Astrocyte (in vitro differentiated cells and primary cell): Measurements from ENCODE around the gene IL10. TPM values are rescaled to one million over a fixed set of nuclear protein-coding genes. Genes with fewer than 3 reads are reported as not detected.

ENCODE experiments used
- DNase-seq: peaks from one replicate; pipeline ENCODE4 v3.0.0-alpha.2; 2010; ENCODE audit warnings: low read depth
- FAIRE-seq: peaks from 2 replicates; lab custom pipeline; 2011; peaks lifted over from hg19 to GRCh38; lab: Jason Lieb, UNC
- H2AFZ ChIP-seq: 2 replicates; pipeline ENCODE4 v1.6.0; 2012; ENCODE audit warnings: low read depth, low read length, inconsistent platforms
- H3K27ac ChIP-seq: 2 replicates; pipeline ENCODE4 v1.5.1; 2011; ENCODE audit warnings: low read depth, low read length, inconsistent platforms
- H3K27me3 ChIP-seq: 2 replicates; pipeline ENCODE4 v1.6.0; 2011; ENCODE audit warnings: low read length, inconsistent platforms; ENCODE audit not compliant: insufficient read depth
- H3K36me3 ChIP-seq: 2 replicates; pipeline ENCODE4 v1.5.1; 2011; ENCODE audit warnings: low read length, inconsistent platforms; ENCODE audit not compliant: insufficient read depth
- H3K4me1 ChIP-seq: 2 replicates; pipeline ENCODE4 v1.5.1; 2011; ENCODE audit warnings: low read length, inconsistent platforms; ENCODE audit not compliant: insufficient read depth
- H3K4me2 ChIP-seq: 2 replicates; pipeline ENCODE4 v1.6.0; 2012; ENCODE audit warnings: low read length, inconsistent platforms
- H3K4me3 ChIP-seq: 2 replicates; pipeline ENCODE4 v1.5.1; 2011; ENCODE audit warnings: low read depth, mild to moderate bottlenecking, low read length, inconsistent platforms; ENCODE audit not compliant: insufficient read depth
- H3K79me2 ChIP-seq: 2 replicates; pipeline ENCODE4 v1.6.0; 2012; ENCODE audit warnings: mild to moderate bottlenecking, low read length, inconsistent platforms; ENCODE audit not compliant: insufficient read depth
- H3K9ac ChIP-seq: 2 replicates; pipeline ENCODE4 v1.6.0; 2012; ENCODE audit warnings: mild to moderate bottlenecking, low read length, inconsistent platforms
- H3K9me3 ChIP-seq: 2 replicates; pipeline ENCODE4 v1.5.1; 2012; ENCODE audit warnings: low read depth, mild to moderate bottlenecking, low read length, inconsistent platforms; ENCODE audit not compliant: insufficient read depth
- H4K20me1 ChIP-seq: 2 replicates; pipeline ENCODE4 v1.6.0; 2012; ENCODE audit warnings: low read length, inconsistent platforms; ENCODE audit not compliant: insufficient read depth
- H3K27ac Mint-ChIP-seq: one replicate; pipeline ENCODE4 v1.8.0; 2021; ENCODE audit warnings: mild to moderate bottlenecking, mixed read lengths; ENCODE audit not compliant: unreplicated experiment
- H3K27me3 Mint-ChIP-seq: one replicate; pipeline ENCODE4 v1.8.0; 2021; ENCODE audit warnings: low read depth, mixed read lengths; ENCODE audit not compliant: unreplicated experiment
- H3K36me3 Mint-ChIP-seq: one replicate; pipeline ENCODE4 v1.8.0; 2021; ENCODE audit warnings: low read depth, mixed read lengths; ENCODE audit not compliant: unreplicated experiment
- H3K4me1 Mint-ChIP-seq: one replicate; pipeline ENCODE4 v1.8.0; 2021; ENCODE audit warnings: low read depth, mixed read lengths; ENCODE audit not compliant: unreplicated experiment
- H3K4me3 Mint-ChIP-seq: one replicate; pipeline ENCODE4 v1.8.0; 2021; ENCODE audit warnings: mild to moderate bottlenecking, moderate library complexity, mixed read lengths; ENCODE audit not compliant: unreplicated experiment
- H3K9me3 Mint-ChIP-seq: one replicate; pipeline ENCODE4 v1.8.0; 2021; ENCODE audit warnings: mild to moderate bottlenecking, mixed read lengths; ENCODE audit not compliant: unreplicated experiment
- CTCF ChIP-seq: IDR thresholded peaks from 2 replicates; pipeline ENCODE4 v1.5.1; 2011; ENCODE audit warnings: low read depth, mild to moderate bottlenecking, inconsistent platforms, low read length, moderate library complexity; ENCODE audit not compliant: insufficient read depth
- EZH2 ChIP-seq: IDR thresholded peaks from 2 replicates; pipeline ENCODE4 v1.6.1; 2012; ENCODE audit warnings: mild to moderate bottlenecking, low read length, inconsistent platforms; ENCODE audit not compliant: insufficient read depth
- total RNA-seq: library from RNA; stranded (reverse); gene quantifications from 2 replicates; pipeline ENCODE4 v1.2.1, GENCODE V29; 2021

IL10 gene
- total RNA-seq, 1 donor from 2014 or later: not detected

GRCh38 chr1:206778031-206778430, 5.7 kb upstream of the IL10 start:
- no peak for DNase-seq
- TF ChIP-seq EZH2: no peak
- H4K20me1 ChIP-seq: no peaks in the 10 kb centered on the region
- Mint-ChIP-seq H3K27me3 (peaks cover 39% of the 10 kb centered on the region), H3K4me1 (no peaks in the 10 kb centered on the region), H3K36me3 (no peaks in the 10 kb centered on the region), H3K4me3 (no peak overlapping the region), H3K9me3 (no peaks in the 10 kb centered on the region), H3K27ac (no peak overlapping the region)
- H3K4me2 ChIP-seq: no peak overlapping the region
- H2AFZ ChIP-seq: no peak overlapping the region
- no peaks in the 10 kb centered on the region for H3K36me3 ChIP-seq
- H3K4me1 ChIP-seq: no peaks in the 10 kb centered on the region
- H3K27me3 ChIP-seq: peaks cover 32% of the 10 kb centered on the region
- H3K9me3 ChIP-seq: no peaks in the 10 kb centered on the region
- no peaks in the 10 kb centered on the region for H3K79me2 ChIP-seq
- no peak overlapping the region for H3K9ac ChIP-seq
- no peak for FAIRE-seq
- no peak overlapping the region for H3K27ac ChIP-seq
- no peak overlapping the region for H3K4me3 ChIP-seq

GRCh38 chr1:206776229-206776628, 3.9 kb upstream of the IL10 start:
- no peaks in the 10 kb centered on the region for H4K20me1 ChIP-seq
- peaks cover 39% of the 10 kb centered on the region for H3K27me3 ChIP-seq
- no peaks in the 10 kb centered on the region for H3K79me2 ChIP-seq
- no peak overlapping the region for H3K4me2 ChIP-seq
- Mint-ChIP-seq H3K36me3 (no peaks in the 10 kb centered on the region), H3K27ac (no peak overlapping the region), H3K4me1 (peaks cover 6% of the 10 kb centered on the region), H3K9me3 (no peaks in the 10 kb centered on the region), H3K4me3 (no peak overlapping the region), H3K27me3 (peaks cover 45% of the 10 kb centered on the region)
- H3K9ac ChIP-seq: no peak overlapping the region
- TF ChIP-seq CTCF (no peak), EZH2 (no peak)
- H3K36me3 ChIP-seq: no peaks in the 10 kb centered on the region
- H3K4me3 ChIP-seq: no peak overlapping the region
- DNase-seq: no peak
- no peak for FAIRE-seq
- no peaks in the 10 kb centered on the region for H3K9me3 ChIP-seq
- no peak overlapping the region for H2AFZ ChIP-seq
- H3K27ac ChIP-seq: no peak overlapping the region
- H3K4me1 ChIP-seq: no peaks in the 10 kb centered on the region

DNA sequence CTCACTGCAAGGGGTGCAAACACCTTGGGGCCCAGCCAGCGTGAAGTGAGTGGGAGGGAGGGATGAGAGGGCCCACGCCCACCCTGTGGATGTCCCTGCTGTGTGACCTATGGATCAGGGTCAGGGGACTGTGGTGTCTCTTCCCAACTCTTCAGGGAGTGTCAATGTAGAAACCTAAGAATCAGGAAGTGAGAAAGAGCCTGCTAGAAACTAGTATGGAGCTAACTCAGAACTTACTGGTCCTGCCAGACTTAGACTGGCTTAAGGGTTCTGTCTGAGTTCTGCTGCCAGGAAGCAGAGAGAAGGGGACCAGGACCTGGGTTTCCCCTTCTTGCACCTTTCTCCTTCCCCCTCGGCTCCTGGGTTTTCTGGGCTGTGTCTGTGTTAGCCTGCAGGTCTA, 1.8 kb upstream of the IL10 start:
- TF ChIP-seq EZH2 (no peak), CTCF (no peak)
- Histone ChIP-seq H3K4me1 (peaks cover 8% of the 10 kb centered on the region), H3K9ac (no peak overlapping the region), H2AFZ (no peak overlapping the region), H3K36me3 (no peaks in the 10 kb centered on the region), H4K20me1 (no peaks in the 10 kb centered on the region), H3K27me3 (peaks cover 51% of the 10 kb centered on the region), H3K4me3 (no peak overlapping the region), H3K79me2 (no peaks in the 10 kb centered on the region), H3K4me2 (no peak overlapping the region), H3K27ac (no peak overlapping the region), H3K9me3 (no peaks in the 10 kb centered on the region)
- Mint-ChIP-seq H3K27me3 (peaks cover 57% of the 10 kb centered on the region), H3K27ac (no peak overlapping the region), H3K36me3 (no peaks in the 10 kb centered on the region), H3K9me3 (no peaks in the 10 kb centered on the region), H3K4me1 (peaks cover 21% of the 10 kb centered on the region), H3K4me3 (no peak overlapping the region)
- FAIRE-seq (no peak), DNase-seq (no peak)
